K562 (cell line): ENCODE measurements around the gene EIF2AK2. TPM values are rescaled to one million over a fixed set of nuclear protein-coding genes. Genes with fewer than 3 reads are reported as not detected.

Experiments used
- CBX3 ChIP-seq, 2 experiments: IDR thresholded peaks; 1 replicate in 1 of 2; 2 replicates in 1 of 2; pipeline ENCODE4 v1.6.1; 2012; ENCODE audit warnings: inconsistent platforms in 2 of 2, low read length in 2 of 2, borderline replicate concordance in 1 of 2, control low read depth in 1 of 2
- CLOCK ChIP-seq: fragments of 250-450 bp; sonication (Bioruptor Pico); IDR thresholded peaks from 2 replicates; pipeline ENCODE4 v1.4.0; 2020; ENCODE audit warnings: mild to moderate bottlenecking, moderate library complexity, borderline replicate concordance
- CTCF ChIP-seq, 3 experiments: IDR thresholded peaks in 2 of 3; conservative IDR thresholded peaks in 1 of 3; 2 replicates each; pipeline ENCODE4 v1.5.1; 2011 to 2012; ENCODE audit warnings: low read length in 3 of 3, mild to moderate bottlenecking in 3 of 3, control low read depth in 2 of 3, improper control_type of control experiment in 1 of 3, inconsistent platforms in 1 of 3, low read depth in 1 of 3, mixed read lengths in 1 of 3, moderate library complexity in 1 of 3; ENCODE audit not compliant: insufficient read depth in 2 of 3
- KDM1A ChIP-seq, 2 experiments: fragments of 450-650 bp; IDR thresholded peaks; 2 replicates each; pipeline ENCODE4 v1.6.1; 2016; ENCODE audit warnings: mild to moderate bottlenecking in 2 of 2
- PURB ChIP-seq: sonication (generic); formaldehyde crosslinking; IDR thresholded peaks from 2 replicates; pipeline ENCODE4 v1.9.0; 2021; ENCODE audit warnings: low read depth, mild to moderate bottlenecking, missing genetic modification reagents
- RBM25 ChIP-seq: fragments of 200-400 bp; formaldehyde crosslinking; IDR thresholded peaks from 2 replicates; pipeline ENCODE4 v1.6.1; 2018; ENCODE audit warnings: low read length, low read depth, moderate library complexity; ENCODE audit not compliant: severe bottlenecking
- RUNX1 ChIP-seq: sonication (generic); IDR thresholded peaks from 2 replicates; pipeline ENCODE4 v1.6.1; 2016; ENCODE audit warnings: antibody characterized with exemption, low read depth
- TFAM ChIP-seq: fragments of 250-450 bp; sonication (Bioruptor Pico); conservative IDR thresholded peaks from 2 replicates; pipeline ENCODE4 v1.5.0; 2021; ENCODE audit warnings: mild to moderate bottlenecking, moderate library complexity
- ZNF347 ChIP-seq: fragments of 450-650 bp; formaldehyde crosslinking; IDR thresholded peaks from 2 replicates; pipeline ENCODE4 v1.4.0; 2020; ENCODE audit warnings: low read depth, mild to moderate bottlenecking, moderate library complexity
- polyA plus RNA-seq, 8 experiments: library from polyadenylated mRNA; depleted of rRNA in 4 of 8; stranded (reverse) in 5 of 8; unstranded in 3 of 8; fragments of >200 nt; fragmentation: Nextera tagmentation in 2 of 8; fragmentation: Illumina TruSeq in 1 of 8; extraction: Ambion mirVana in 2 of 8; extraction: Trizol in 1 of 8; gene quantifications; 2 replicates each; pipeline versions ENCODE4 v1.2.1 to v1.2.3, GENCODE V29; 2011 to 2014; ENCODE audit warnings: inconsistent platforms in 1 of 8, missing spikeins in 1 of 8
- total RNA-seq, 7 experiments: library from RNA; depleted of rRNA in 6 of 7; stranded (reverse); fragments of >200 nt in 6 of 7; fragmentation: Illumina TruSeq in 2 of 7; extraction: Trizol in 2 of 7; gene quantifications; 2 replicates each; pipeline versions ENCODE4 v1.2.1 to v1.2.3, GENCODE V29; 2011 to 2021; ENCODE audit warnings: low replicate concordance in 1 of 7
- TF ChIP-seq, protein P1 (sequence below), 2 experiments: fragments of 450-650 bp in 1 of 2; sonication (generic) in 1 of 2; formaldehyde crosslinking in 1 of 2; IDR thresholded peaks; 2 replicates each; pipeline versions ENCODE4 v1.7.1 to v1.9.0; 2016 to 2022; ENCODE audit warnings: inconsistent platforms in 1 of 2, mild to moderate bottlenecking in 1 of 2, missing genetic modification reagents in 1 of 2

EIF2AK2 gene
- total and polyA plus RNA-seq, 9 of the 15 experiments (the other 6 are each of a cell fraction or from before 2014, with no cell fraction given), result 3.8 to 19.5 (median 13.3) TPM

GRCh38 chr2:37203708-37204107 lies 46.9 kb upstream of the EIF2AK2 start (continued):
- TF ChIP-seq RBM25 (peak; percentile 89), KDM1A (IDR thresholded peaks at IDR 0.05) (peak; percentile 23 to 28; a peak in 1 of 4 replicates), PURB (CRISPR knock-in tag) (no peak), CLOCK (CRISPR knock-in tag) (no peak), ZNF347 (no peak), RUNX1 (no peak), CTCF (IDR thresholded peaks at IDR 0.05 in 2 of 3, conservative IDR thresholded peaks at IDR 0.05 in 1 of 3; ENCODE audit: insufficient read depth in 2 of 3, low read depth in 1 of 3, low read length in 3 of 3) (no peak), CBX3 (IDR thresholded peaks at IDR 0.05; ENCODE audit: borderline replicate concordance in 1 of 2, low read length in 2 of 2) (peak in 1 of 2 experiments; percentile 92; a peak in 2 of 3 replicates), TFAM (no peak)
- TF ChIP-seq, protein P1, sequence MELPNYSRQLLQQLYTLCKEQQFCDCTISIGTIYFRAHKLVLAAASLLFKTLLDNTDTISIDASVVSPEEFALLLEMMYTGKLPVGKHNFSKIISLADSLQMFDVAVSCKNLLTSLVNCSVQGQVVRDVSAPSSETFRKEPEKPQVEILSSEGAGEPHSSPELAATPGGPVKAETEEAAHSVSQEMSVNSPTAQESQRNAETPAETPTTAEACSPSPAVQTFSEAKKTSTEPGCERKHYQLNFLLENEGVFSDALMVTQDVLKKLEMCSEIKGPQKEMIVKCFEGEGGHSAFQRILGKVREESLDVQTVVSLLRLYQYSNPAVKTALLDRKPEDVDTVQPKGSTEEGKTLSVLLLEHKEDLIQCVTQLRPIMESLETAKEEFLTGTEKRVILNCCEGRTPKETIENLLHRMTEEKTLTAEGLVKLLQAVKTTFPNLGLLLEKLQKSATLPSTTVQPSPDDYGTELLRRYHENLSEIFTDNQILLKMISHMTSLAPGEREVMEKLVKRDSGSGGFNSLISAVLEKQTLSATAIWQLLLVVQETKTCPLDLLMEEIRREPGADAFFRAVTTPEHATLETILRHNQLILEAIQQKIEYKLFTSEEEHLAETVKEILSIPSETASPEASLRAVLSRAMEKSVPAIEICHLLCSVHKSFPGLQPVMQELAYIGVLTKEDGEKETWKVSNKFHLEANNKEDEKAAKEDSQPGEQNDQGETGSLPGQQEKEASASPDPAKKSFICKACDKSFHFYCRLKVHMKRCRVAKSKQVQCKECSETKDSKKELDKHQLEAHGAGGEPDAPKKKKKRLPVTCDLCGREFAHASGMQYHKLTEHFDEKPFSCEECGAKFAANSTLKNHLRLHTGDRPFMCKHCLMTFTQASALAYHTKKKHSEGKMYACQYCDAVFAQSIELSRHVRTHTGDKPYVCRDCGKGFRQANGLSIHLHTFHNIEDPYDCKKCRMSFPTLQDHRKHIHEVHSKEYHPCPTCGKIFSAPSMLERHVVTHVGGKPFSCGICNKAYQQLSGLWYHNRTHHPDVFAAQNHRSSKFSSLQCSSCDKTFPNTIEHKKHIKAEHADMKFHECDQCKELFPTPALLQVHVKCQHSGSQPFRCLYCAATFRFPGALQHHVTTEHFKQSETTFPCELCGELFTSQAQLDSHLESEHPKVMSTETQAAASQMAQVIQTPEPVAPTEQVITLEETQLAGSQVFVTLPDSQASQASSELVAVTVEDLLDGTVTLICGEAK (IDR thresholded peaks at IDR 0.05), result no peak
- TF ChIP-seq, protein P1 (CRISPR knock-in tag; IDR thresholded peaks at IDR 0.05), result no peak
